ENCODE data around the gene SOCS2. TPM values are rescaled to one million over a fixed set of nuclear protein-coding genes. Genes with fewer than 3 reads are reported as not detected.

Gene SOCS2
- total RNA-seq, 2 donors from 2014 or later = 21.4 to 25.5 TPM

- Histone ChIP-seq H3K4me3 (peak overlapping the region; percentile 74 to 79), H3K9me3 (no peaks in the 10 kb centered on the region), H3K27me3 (no peaks in the 10 kb centered on the region), H3K27ac (peak overlapping the region in 1 of 2 donors; percentile 93), H3K36me3 (peaks cover 11% of the 10 kb centered on the region), H3K4me1 (peaks cover 0 to 14% of the 10 kb centered on the region in 2 donors)
- no peak for DNase-seq (ENCODE audit: low spot score)
- no peak for TF ChIP-seq CTCF (IDR thresholded peaks at IDR 0.05)
Observed at GRCh38 chr12:93573552-93574223, 1.2 kb downstream of the SOCS2 start.

GRCh38 chr12:93577222-93577621, 4.7 kb downstream of the SOCS2 start:
- Histone ChIP-seq H3K4me1 (peaks cover 0 to 14% of the 10 kb centered on the region in 2 donors), H3K9me3 (no peaks in the 10 kb centered on the region), H3K4me3 (no peak overlapping the region), H3K27ac (no peak overlapping the region), H3K36me3 (peaks cover 15% of the 10 kb centered on the region), H3K27me3 (no peaks in the 10 kb centered on the region)
- DNase-seq (ENCODE audit: low spot score) = no peak
- TF ChIP-seq CTCF (IDR thresholded peaks at IDR 0.05) = no peak

GRCh38 chr12:93578221-93578620, 5.7 kb downstream of the SOCS2 start:
- H3K4me1 ChIP-seq = peaks cover 0 to 11% of the 10 kb centered on the region in 2 donors
- TF ChIP-seq CTCF (IDR thresholded peaks at IDR 0.05) = no peak
- DNase-seq (ENCODE audit: low spot score) = no peak
- no peak overlapping the region for H3K27ac ChIP-seq
- H3K27me3 ChIP-seq = no peaks in the 10 kb centered on the region
- H3K9me3 ChIP-seq = no peaks in the 10 kb centered on the region
- no peak overlapping the region for H3K4me3 ChIP-seq
- H3K36me3 ChIP-seq = peaks cover 15% of the 10 kb centered on the region

- no peaks in the 10 kb centered on the region for H3K9me3 ChIP-seq
- H3K27me3 ChIP-seq = no peaks in the 10 kb centered on the region
- TF ChIP-seq CTCF (IDR thresholded peaks at IDR 0.05) = no peak
- DNase-seq (ENCODE audit: low spot score) = no peak
- peaks cover 0 to 7% of the 10 kb centered on the region in 2 donors for H3K4me1 ChIP-seq
- H3K4me3 ChIP-seq = no peak overlapping the region
- peaks cover 5% of the 10 kb centered on the region for H3K36me3 ChIP-seq
- no peak overlapping the region for H3K27ac ChIP-seq
Observed at GRCh38 chr12:93580682-93581081, 8.2 kb downstream of the SOCS2 start.

- no peak overlapping the region for H3K4me3 ChIP-seq
- H3K4me1 ChIP-seq = peaks cover 0 to 7% of the 10 kb centered on the region in 2 donors
- peaks cover 4% of the 10 kb centered on the region for H3K36me3 ChIP-seq
- H3K27me3 ChIP-seq = no peaks in the 10 kb centered on the region
- no peak for DNase-seq (ENCODE audit: low spot score)
- H3K9me3 ChIP-seq = no peaks in the 10 kb centered on the region
- H3K27ac ChIP-seq = no peak overlapping the region
- no peak for TF ChIP-seq CTCF (IDR thresholded peaks at IDR 0.05)
Observed at GRCh38 chr12:93581370-93581769, 8.9 kb downstream of the SOCS2 start.

GRCh38 chr12:93582351-93582750, 9.9 kb downstream of the SOCS2 start:
- no peak for TF ChIP-seq CTCF (IDR thresholded peaks at IDR 0.05)
- DNase-seq (ENCODE audit: low spot score) = no peak
- peaks cover 0 to 7% of the 10 kb centered on the region in 2 donors for H3K4me1 ChIP-seq
- H3K27me3 ChIP-seq = no peaks in the 10 kb centered on the region
- no peak overlapping the region for H3K4me3 ChIP-seq
- H3K36me3 ChIP-seq = peaks cover 4% of the 10 kb centered on the region
- H3K9me3 ChIP-seq = no peaks in the 10 kb centered on the region
- no peak overlapping the region for H3K27ac ChIP-seq

Data from right atrium auricular region (tissue), 2 donors.